Mesendoderm (in vitro differentiated cells): Measurements from ENCODE around the gene C2CD5.

Experiments used
- DNase-seq: peaks from one replicate; pipeline ENCODE4 v3.0.0; 2013
- H2AK5ac ChIP-seq: 2 replicates; pipeline ENCODE4 v1.6.1; 2013; ENCODE audit warnings: low read length, inconsistent platforms
- H2BK120ac ChIP-seq: 2 replicates; pipeline ENCODE4 v1.6.1; 2013; ENCODE audit warnings: low read depth, mild to moderate bottlenecking, low read length, moderate library complexity, mixed read lengths
- H2BK15ac ChIP-seq: replicated peaks from 2 replicates; pipeline ENCODE4 v1.6.1; 2013; ENCODE audit warnings: low read depth, mild to moderate bottlenecking, moderate library complexity
- H2BK5ac ChIP-seq: 2 replicates; pipeline ENCODE4 v1.6.1; 2013; ENCODE audit warnings: low read length, inconsistent platforms
- H3K18ac ChIP-seq: 2 replicates; pipeline ENCODE4 v1.6.1; 2013; ENCODE audit warnings: mild to moderate bottlenecking, low read length, mixed read lengths
- H3K23ac ChIP-seq: one replicate; pipeline ENCODE4 v1.6.1; 2013; ENCODE audit warnings: low read length
- H3K27ac ChIP-seq: 2 replicates; pipeline ENCODE4 v1.5.1; 2013; ENCODE audit warnings: low read depth, mild to moderate bottlenecking, inconsistent platforms, low read length, moderate library complexity
- H3K27me3 ChIP-seq: 2 replicates; pipeline ENCODE4 v1.6.1; 2013; ENCODE audit warnings: low read length, control low read depth, mild to moderate bottlenecking, inconsistent platforms; ENCODE audit not compliant: insufficient read depth, poor library complexity
- H3K36me3 ChIP-seq: 2 replicates; pipeline ENCODE4 v1.6.1; 2013; ENCODE audit warnings: low read length, inconsistent platforms; ENCODE audit not compliant: control insufficient read depth, insufficient read depth
- H3K4ac ChIP-seq: one replicate; pipeline ENCODE4 v1.6.1; 2013; ENCODE audit warnings: low read depth, mild to moderate bottlenecking, low read length, moderate library complexity
- H3K4me1 ChIP-seq: 2 replicates; pipeline ENCODE4 v1.6.1; 2013; ENCODE audit warnings: low read depth, low read length, inconsistent platforms; ENCODE audit not compliant: control insufficient read depth
- H3K4me2 ChIP-seq: 2 replicates; pipeline ENCODE4 v1.6.1; 2013; ENCODE audit warnings: low read length
- H3K4me3 ChIP-seq: 2 replicates; pipeline ENCODE4 v1.5.1; 2013; ENCODE audit warnings: mild to moderate bottlenecking, low read length
- H3K56ac ChIP-seq: one replicate; pipeline ENCODE4 v1.6.1; 2013; ENCODE audit warnings: low read length
- H3K79me1 ChIP-seq: 2 replicates; pipeline ENCODE4 v1.6.1; 2013; ENCODE audit warnings: low read length, inconsistent platforms
- H3K79me2 ChIP-seq: 2 replicates; pipeline ENCODE4 v1.6.1; 2013; ENCODE audit warnings: mild to moderate bottlenecking, low read length; ENCODE audit not compliant: control insufficient read depth, insufficient read depth
- H3K9ac ChIP-seq: 2 replicates; pipeline ENCODE4 v1.6.1; 2013; ENCODE audit warnings: low read length, inconsistent platforms
- H4K5ac ChIP-seq: one replicate; pipeline ENCODE4 v1.6.1; 2013; ENCODE audit warnings: low read length
- H4K8ac ChIP-seq: one replicate; pipeline ENCODE4 v1.6.1; 2013; ENCODE audit warnings: low read depth, mild to moderate bottlenecking, control low read depth, low read length, moderate library complexity
- WGBS: extraction: QIAGEN DNeasy Blood & Tissue Kit; methylation state at CpG from one replicate; pipeline ENCODE4 v1.1.7; 2013; ENCODE audit warnings: low lambda C conversion rate, missing lambda C conversion rate; ENCODE audit not compliant: insufficient coverage; ENCODE audit errors: extremely low coverage; 5-methylcytosine and 5-hydroxymethylcytosine counted together

Gene C2CD5

GRCh38 chr12:22576473-22576872 is 32.1 kb upstream of the C2CD5 start:
- Histone ChIP-seq H3K79me2 (no peaks in the 10 kb centered on the region), H3K4ac (no peak overlapping the region), H3K23ac (no peak overlapping the region), H2BK5ac (no peak overlapping the region), H3K4me3 (no peak overlapping the region), H3K4me1 (no peaks in the 10 kb centered on the region), H2BK15ac (no peak overlapping the region), H3K18ac (no peak overlapping the region), H3K4me2 (no peak overlapping the region), H4K8ac (no peak overlapping the region), H3K56ac (no peak overlapping the region), H2AK5ac (no peak overlapping the region), H2BK120ac (no peak overlapping the region), H3K27me3 (no peaks in the 10 kb centered on the region), H3K36me3 (no peaks in the 10 kb centered on the region), H3K9ac (no peak overlapping the region), H3K79me1 (no peaks in the 10 kb centered on the region), H4K5ac (no peak overlapping the region), H3K27ac (no peak overlapping the region)
- WGBS, result no CpG with 5 or more reads among the region's 2 CpGs
- DNase-seq, result no peak

DNA sequence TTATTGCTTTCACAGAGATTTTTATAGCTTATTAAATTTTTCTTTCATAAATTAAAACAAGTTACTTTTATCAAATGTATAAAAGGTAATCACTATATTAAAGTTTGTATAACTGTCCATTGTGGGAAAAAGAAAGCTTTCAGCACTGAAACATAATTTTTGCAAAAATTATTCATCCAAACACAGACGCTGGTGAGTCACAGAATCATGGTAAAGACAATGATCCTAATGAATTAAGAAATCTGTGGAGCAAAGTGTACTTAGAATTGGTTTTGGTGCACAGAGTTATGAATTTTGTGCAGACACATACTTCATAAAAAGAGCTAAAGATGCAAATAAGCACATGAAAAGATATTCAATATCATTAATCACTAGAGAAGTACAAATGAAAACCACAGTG is 31.7 kb upstream of the C2CD5 start:
- Histone ChIP-seq H3K4ac (no peak overlapping the region), H3K79me1 (no peaks in the 10 kb centered on the region), H3K27ac (no peak overlapping the region), H3K4me1 (no peaks in the 10 kb centered on the region), H2BK120ac (no peak overlapping the region), H3K4me3 (no peak overlapping the region), H2BK15ac (no peak overlapping the region), H3K36me3 (no peaks in the 10 kb centered on the region), H4K5ac (no peak overlapping the region), H2AK5ac (no peak overlapping the region), H3K79me2 (no peaks in the 10 kb centered on the region), H2BK5ac (no peak overlapping the region), H3K9ac (no peak overlapping the region), H3K18ac (no peak overlapping the region), H3K27me3 (no peaks in the 10 kb centered on the region), H3K23ac (no peak overlapping the region), H4K8ac (no peak overlapping the region), H3K56ac (no peak overlapping the region), H3K4me2 (no peak overlapping the region)
- DNase-seq, result no peak
- no CpG with 5 or more reads among the region's 1 CpG for WGBS

DNA sequence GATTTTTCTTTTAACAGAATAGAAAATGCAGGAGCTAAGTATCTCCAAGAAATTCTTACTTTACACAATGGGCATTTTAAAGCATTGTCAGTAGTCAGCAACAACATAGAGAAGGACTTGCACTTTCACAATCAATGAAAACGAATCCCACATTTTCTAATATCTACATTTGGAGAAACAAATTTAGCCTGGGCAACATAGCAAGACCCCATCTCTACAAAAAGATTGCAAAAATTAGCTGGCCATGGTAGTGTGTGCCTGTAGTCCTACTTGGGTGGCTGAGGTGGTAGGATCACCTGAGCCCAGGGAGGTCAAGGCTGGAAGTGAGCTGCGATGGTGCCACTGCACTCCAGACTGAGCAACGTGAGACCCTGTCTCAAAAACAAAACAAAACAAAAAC is 30.6 kb upstream of the C2CD5 start:
- Histone ChIP-seq H3K4me3 (no peak overlapping the region), H3K4me2 (no peak overlapping the region), H3K56ac (no peak overlapping the region), H3K18ac (no peak overlapping the region), H2AK5ac (no peak overlapping the region), H3K36me3 (no peaks in the 10 kb centered on the region), H3K23ac (no peak overlapping the region), H3K79me1 (no peaks in the 10 kb centered on the region), H3K4me1 (no peaks in the 10 kb centered on the region), H3K79me2 (no peaks in the 10 kb centered on the region), H4K8ac (no peak overlapping the region), H3K27ac (no peak overlapping the region), H3K4ac (no peak overlapping the region), H2BK120ac (no peak overlapping the region), H3K27me3 (no peaks in the 10 kb centered on the region), H2BK15ac (no peak overlapping the region), H2BK5ac (no peak overlapping the region), H3K9ac (no peak overlapping the region), H4K5ac (no peak overlapping the region)
- WGBS, result no CpG with 5 or more reads among the region's 3 CpGs
- no peak for DNase-seq

DNA sequence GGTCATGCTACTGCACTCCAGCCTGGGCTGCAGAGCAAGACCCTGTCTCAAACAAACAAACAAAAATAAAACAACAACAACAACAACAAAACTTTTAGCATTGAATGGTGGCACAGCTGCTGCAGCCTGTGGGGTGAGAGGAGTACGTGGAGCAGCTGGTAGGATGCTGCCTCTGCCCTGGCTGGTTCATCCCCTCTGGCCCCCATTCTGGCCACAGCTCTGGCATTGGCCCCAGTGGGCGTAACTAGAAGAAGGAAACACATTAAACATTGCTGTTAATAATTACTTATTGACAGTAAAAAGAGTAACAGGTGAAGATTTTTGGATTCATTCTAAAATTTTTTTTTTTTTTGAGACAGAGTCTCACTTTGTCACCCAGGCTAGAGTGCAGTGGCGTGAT is 28.8 kb upstream of the C2CD5 start:
- WGBS, result no CpG with 5 or more reads among the region's 3 CpGs
- no peak overlapping the region for H2BK5ac ChIP-seq
- H3K4me3 ChIP-seq, result no peak overlapping the region
- H3K27me3 ChIP-seq, result no peaks in the 10 kb centered on the region
- H4K5ac ChIP-seq, result no peak overlapping the region
- H3K36me3 ChIP-seq, result no peaks in the 10 kb centered on the region
- no peak for DNase-seq
- H4K8ac ChIP-seq, result no peak overlapping the region
- H3K23ac ChIP-seq, result no peak overlapping the region
- no peak overlapping the region for H3K9ac ChIP-seq
- no peaks in the 10 kb centered on the region for H3K79me2 ChIP-seq
- no peak overlapping the region for H3K27ac ChIP-seq
- H3K79me1 ChIP-seq, result no peaks in the 10 kb centered on the region
- H2AK5ac ChIP-seq, result no peak overlapping the region
- H2BK15ac ChIP-seq, result no peak overlapping the region
- H3K18ac ChIP-seq, result no peak overlapping the region
- H2BK120ac ChIP-seq, result no peak overlapping the region
- H3K4ac ChIP-seq, result no peak overlapping the region
- no peak overlapping the region for H3K56ac ChIP-seq
- H3K4me2 ChIP-seq, result no peak overlapping the region
- no peaks in the 10 kb centered on the region for H3K4me1 ChIP-seq

GRCh38 chr12:22569253-22569652 is 24.9 kb upstream of the C2CD5 start:
- no peak overlapping the region for H3K23ac ChIP-seq
- H2BK120ac ChIP-seq, result no peak overlapping the region
- H3K4me1 ChIP-seq, result no peaks in the 10 kb centered on the region
- H4K8ac ChIP-seq, result no peak overlapping the region
- H2BK15ac ChIP-seq, result no peak overlapping the region
- H3K79me1 ChIP-seq, result no peaks in the 10 kb centered on the region
- no peak overlapping the region for H4K5ac ChIP-seq
- no peak overlapping the region for H2AK5ac ChIP-seq
- H3K27ac ChIP-seq, result no peak overlapping the region
- H3K36me3 ChIP-seq, result no peaks in the 10 kb centered on the region
- H3K18ac ChIP-seq, result no peak overlapping the region
- no peak overlapping the region for H3K4me3 ChIP-seq
- no peaks in the 10 kb centered on the region for H3K27me3 ChIP-seq
- H3K79me2 ChIP-seq, result no peaks in the 10 kb centered on the region
- H2BK5ac ChIP-seq, result no peak overlapping the region
- no peak overlapping the region for H3K9ac ChIP-seq
- no peak overlapping the region for H3K4ac ChIP-seq
- H3K56ac ChIP-seq, result no peak overlapping the region
- H3K4me2 ChIP-seq, result no peak overlapping the region
- DNase-seq, result no peak

DNA sequence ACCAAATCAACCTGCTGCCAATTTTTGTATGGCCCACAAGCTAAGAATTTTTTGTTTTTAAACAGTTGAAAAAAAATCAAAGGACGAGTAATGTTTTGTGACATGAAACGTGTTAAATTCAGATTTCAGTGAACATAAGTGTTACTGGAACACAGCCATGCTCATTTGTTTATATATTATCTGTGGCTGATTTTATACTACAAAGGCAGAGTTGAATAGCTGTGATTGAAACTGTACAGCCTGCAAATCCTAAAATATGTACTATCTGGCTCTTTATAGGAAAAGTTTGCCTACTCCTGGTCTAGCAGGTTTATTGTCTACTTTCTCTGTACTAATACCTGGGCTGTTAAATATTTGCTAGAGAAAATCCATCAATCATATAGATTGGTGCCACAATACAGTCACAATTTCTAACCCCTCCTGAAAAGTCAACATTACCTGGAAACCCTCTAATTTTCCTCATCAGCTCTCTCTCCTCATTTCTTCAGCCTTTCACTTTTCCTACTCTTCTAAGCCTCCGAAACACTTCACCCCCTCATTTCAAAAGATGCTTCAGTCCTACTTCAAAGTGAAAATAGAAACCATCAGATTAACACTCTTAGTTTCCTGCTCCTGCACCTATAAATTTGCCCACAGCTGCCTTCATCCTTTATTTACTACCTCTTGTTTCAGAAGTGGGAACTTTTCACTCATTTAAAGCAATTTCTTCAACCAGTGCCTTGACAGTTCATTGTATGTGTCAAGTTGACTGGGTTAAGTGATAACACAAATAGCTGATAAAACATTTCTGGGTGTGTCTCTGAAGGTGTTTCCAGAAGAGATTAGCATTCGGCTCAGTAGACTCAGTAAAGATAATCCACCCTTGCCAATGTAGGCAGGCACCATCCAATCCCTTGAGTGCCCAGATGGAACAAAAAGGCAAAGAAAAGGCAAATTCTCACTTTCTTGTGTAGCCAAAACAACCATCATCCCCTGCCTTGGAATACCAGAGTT is 18.0 kb upstream of the C2CD5 start:
- DNase-seq, result peak; percentile 9
- Histone ChIP-seq H3K4me1 (no peaks in the 10 kb centered on the region), H3K4me2 (no peak overlapping the region), H2BK120ac (no peak overlapping the region), H3K79me2 (no peaks in the 10 kb centered on the region), H3K27me3 (no peaks in the 10 kb centered on the region), H3K4ac (no peak overlapping the region), H4K5ac (no peak overlapping the region), H3K4me3 (no peak overlapping the region), H2BK15ac (no peak overlapping the region), H3K79me1 (no peaks in the 10 kb centered on the region), H2BK5ac (no peak overlapping the region), H3K27ac (no peak overlapping the region), H2AK5ac (no peak overlapping the region), H3K56ac (no peak overlapping the region), H3K9ac (no peak overlapping the region), H3K23ac (no peak overlapping the region), H3K18ac (no peak overlapping the region), H4K8ac (no peak overlapping the region), H3K36me3 (no peaks in the 10 kb centered on the region)
- no CpG with 5 or more reads among the region's 4 CpGs for whole genome bisulfite sequencing
